OCI-LY1 (cell line): ENCODE data around the gene GRB2.

Experiments
- H2AFZ ChIP-seq: fragments of 200-600 bp; sonication (generic), shearing (Covaris generic); 2 replicates; pipeline ENCODE4 v1.6.0; 2014; ENCODE audit warnings: antibody characterized with exemption, mild to moderate bottlenecking, low read length
- H3F3A ChIP-seq: fragments of 200-600 bp; sonication (generic), shearing (Covaris generic); 2 replicates; pipeline ENCODE4 v1.6.0; 2014; ENCODE audit warnings: mild to moderate bottlenecking, antibody characterized with exemption, low read length, moderate library complexity; ENCODE audit not compliant: insufficient read depth
- H3K27ac ChIP-seq: fragments of 200-600 bp; sonication (generic); 2 replicates; pipeline ENCODE4 v1.5.1; 2014; ENCODE audit warnings: low read length, mixed run types, mild to moderate bottlenecking, low read depth; ENCODE audit not compliant: poor library complexity, severe bottlenecking
- H3K27me3 ChIP-seq: fragments of 200-600 bp; sonication (generic); 2 replicates; pipeline ENCODE4 v1.6.0; 2014; ENCODE audit warnings: antibody characterized with exemption, mild to moderate bottlenecking, low read length, moderate library complexity; ENCODE audit not compliant: insufficient read depth
- H3K36me3 ChIP-seq: fragments of 200-600 bp; sonication (generic); 2 replicates; pipeline ENCODE4 v1.6.1; 2014; ENCODE audit warnings: mild to moderate bottlenecking, antibody characterized with exemption, low read length, moderate library complexity, mixed read lengths; ENCODE audit not compliant: insufficient read depth
- H3K4me1 ChIP-seq: fragments of 200-600 bp; sonication (generic); 2 replicates; pipeline ENCODE4 v1.5.1; 2014; ENCODE audit warnings: mild to moderate bottlenecking, low read length, moderate library complexity; ENCODE audit not compliant: insufficient read depth, severe bottlenecking
- H3K4me2 ChIP-seq: fragments of 200-600 bp; sonication (generic), shearing (Covaris generic); 2 replicates; pipeline ENCODE4 v1.6.1; 2014; ENCODE audit warnings: low read length
- H3K4me3 ChIP-seq: fragments of 200-600 bp; sonication (generic); 2 replicates; pipeline ENCODE4 v1.5.1; 2014; ENCODE audit warnings: low read length, low read depth, mild to moderate bottlenecking, mixed read lengths; ENCODE audit not compliant: poor library complexity, severe bottlenecking
- H3K79me2 ChIP-seq: fragments of 200-600 bp; shearing (Covaris generic); 2 replicates; pipeline ENCODE4 v1.6.1; 2016; ENCODE audit warnings: mixed run types, low read length, mixed read lengths; ENCODE audit not compliant: insufficient read depth
- H3K9ac ChIP-seq: fragments of 200-600 bp; sonication (generic), shearing (Covaris generic); 2 replicates; pipeline ENCODE4 v1.6.1; 2014; ENCODE audit warnings: mild to moderate bottlenecking, low read length, mixed read lengths
- H3K9me2 ChIP-seq: fragments of 200-600 bp; sonication (generic), shearing (Covaris generic); 2 replicates; pipeline ENCODE4 v1.6.1; 2014; ENCODE audit warnings: low read depth, mild to moderate bottlenecking, low read length, mixed read lengths
- H3K9me3 ChIP-seq: fragments of 200-600 bp; shearing (Covaris generic); 2 replicates; pipeline ENCODE4 v1.6.1; 2014; ENCODE audit warnings: low read length, mixed read lengths
- H4K20me1 ChIP-seq: fragments of 200-600 bp; sonication (generic), shearing (Covaris generic); 2 replicates; pipeline ENCODE4 v1.6.0; 2016; ENCODE audit warnings: mild to moderate bottlenecking, low read length; ENCODE audit not compliant: insufficient read depth
- CTCF ChIP-seq: fragments of 200-600 bp; sonication (generic), shearing (Covaris generic); IDR thresholded peaks from 2 replicates; pipeline ENCODE4 v1.5.1; 2017; ENCODE audit warnings: mild to moderate bottlenecking, antibody characterized with exemption, low read length, moderate library complexity, mixed read lengths
- EZH2 ChIP-seq: fragments of 200-600 bp; sonication (generic), shearing (Covaris generic); IDR thresholded peaks from 2 replicates; pipeline ENCODE4 v1.8.0; 2017; ENCODE audit warnings: borderline replicate concordance, mixed run types, mild to moderate bottlenecking, antibody characterized with exemption, low read length, moderate library complexity, mixed read lengths

Gene GRB2

GRCh38 chr17:75433218-75433783 is 27.8 kb upstream of the GRB2 start:
- H3K27me3 ChIP-seq, result no peaks in the 10 kb centered on the region
- no peak overlapping the region for H3K9ac ChIP-seq
- H3K9me2 ChIP-seq, result no peaks in the 10 kb centered on the region
- H4K20me1 ChIP-seq, result no peaks in the 10 kb centered on the region
- H3K4me1 ChIP-seq, result no peaks in the 10 kb centered on the region
- no peaks in the 10 kb centered on the region for H3K36me3 ChIP-seq
- no peak overlapping the region for H2AFZ ChIP-seq
- no peak overlapping the region for H3K27ac ChIP-seq
- no peaks in the 10 kb centered on the region for H3K79me2 ChIP-seq
- no peak overlapping the region for H3K4me3 ChIP-seq
- no peaks in the 10 kb centered on the region for H3K9me3 ChIP-seq
- TF ChIP-seq EZH2 (no peak), CTCF (no peak)
- no peaks in the 10 kb centered on the region for H3F3A ChIP-seq
- H3K4me2 ChIP-seq, result no peak overlapping the region

- H3K27ac ChIP-seq, result no peak overlapping the region
- no peaks in the 10 kb centered on the region for H3K9me3 ChIP-seq
- TF ChIP-seq CTCF (no peak), EZH2 (no peak)
- no peaks in the 10 kb centered on the region for H3K79me2 ChIP-seq
- H3K4me3 ChIP-seq, result no peak overlapping the region
- no peaks in the 10 kb centered on the region for H3K36me3 ChIP-seq
- H3K9me2 ChIP-seq, result no peaks in the 10 kb centered on the region
- no peaks in the 10 kb centered on the region for H3F3A ChIP-seq
- peaks cover 8% of the 10 kb centered on the region for H3K4me1 ChIP-seq
- no peaks in the 10 kb centered on the region; the same call in 1 of the 2 replicates for H3K27me3 ChIP-seq
- no peaks in the 10 kb centered on the region for H4K20me1 ChIP-seq
- H3K4me2 ChIP-seq, result no peak overlapping the region
- no peak overlapping the region for H3K9ac ChIP-seq
- H2AFZ ChIP-seq, result no peak overlapping the region
These were observed 24.9 kb upstream of the GRB2 start for GRCh38 chr17:75430159-75430974.

GRCh38 chr17:75428543-75429469 is 23.3 kb upstream of the GRB2 start:
- H3K27me3 ChIP-seq, result no peaks in the 10 kb centered on the region; the same call in 1 of the 2 replicates
- no peak overlapping the region for H3K4me2 ChIP-seq

More at GRCh38 chr17:75428543-75429469, 23.3 kb upstream of the GRB2 start:
- Histone ChIP-seq H4K20me1 (no peaks in the 10 kb centered on the region), H3K9me3 (no peaks in the 10 kb centered on the region), H3K79me2 (no peaks in the 10 kb centered on the region), H3F3A (no peaks in the 10 kb centered on the region), H3K36me3 (no peaks in the 10 kb centered on the region), H3K4me3 (no peak overlapping the region), H3K27ac (no peak overlapping the region), H3K9me2 (no peaks in the 10 kb centered on the region), H3K4me1 (peaks cover 8% of the 10 kb centered on the region), H2AFZ (no peak overlapping the region), H3K9ac (no peak overlapping the region)
- TF ChIP-seq CTCF, result no peak
